ENCODE measurements around the gene HECW1.

The HECW1 gene

DNA sequence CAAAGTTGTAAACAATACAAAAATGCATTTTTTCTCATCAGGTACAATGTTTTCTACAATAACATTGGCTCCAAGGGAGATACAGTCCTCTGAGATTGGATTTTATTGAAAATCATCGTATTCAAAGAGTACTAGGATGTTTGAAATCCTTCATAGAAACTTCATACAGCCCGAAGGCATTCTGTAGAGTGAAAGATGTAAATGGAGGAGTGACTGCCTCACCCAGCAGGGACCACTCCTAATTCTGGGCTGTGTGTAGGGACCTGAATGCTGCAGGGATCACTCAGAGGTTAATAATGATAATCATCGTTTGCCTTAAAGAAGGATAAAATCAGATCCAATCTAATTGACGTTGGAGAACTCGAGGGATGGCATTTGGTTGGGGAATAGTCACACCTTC is 198.6 kb downstream of the HECW1 start:
- Histone ChIP-seq H3K9ac (ENCODE audit: low read length) (no peak overlapping the region), H3K36me3 (ENCODE audit: control insufficient read depth, insufficient read depth, low read length) (no peaks in the 10 kb centered on the region), H3K4me3 (ENCODE audit: low read length) (no peak overlapping the region)

DNA sequence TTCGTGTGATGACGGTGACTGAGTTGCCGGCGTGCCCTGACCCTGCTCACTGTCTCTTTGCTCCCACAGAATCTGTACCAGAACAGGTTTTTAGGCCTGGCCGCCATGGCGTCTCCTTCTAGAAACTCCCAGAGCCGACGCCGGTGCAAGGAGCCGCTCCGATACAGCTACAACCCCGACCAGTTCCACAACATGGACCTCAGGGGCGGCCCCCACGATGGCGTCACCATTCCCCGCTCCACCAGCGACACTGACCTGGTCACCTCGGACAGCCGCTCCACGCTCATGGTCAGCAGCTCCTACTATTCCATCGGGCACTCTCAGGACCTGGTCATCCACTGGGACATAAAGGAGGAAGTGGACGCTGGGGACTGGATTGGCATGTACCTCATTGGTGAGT is 199.2 kb downstream of the HECW1 start:
- no peaks in the 10 kb centered on the region for H3K36me3 ChIP-seq (ENCODE audit: control insufficient read depth, insufficient read depth, low read length)
- no peak overlapping the region for H3K27ac ChIP-seq (ENCODE audit: low read depth, low read length)
- no peaks in the 10 kb centered on the region for H3K4me1 ChIP-seq (ENCODE audit: control insufficient read depth, insufficient read depth, low read length)
- H3K9ac ChIP-seq (ENCODE audit: low read length): no peak overlapping the region
- H3K4me3 ChIP-seq (ENCODE audit: low read length): no peak overlapping the region
- H3K27me3 ChIP-seq (ENCODE audit: control insufficient read depth, insufficient read depth, low read length): no peaks in the 10 kb centered on the region

More for the DNA sequence above, 198.6 kb downstream of the HECW1 start:
- no peak overlapping the region for H3K27ac ChIP-seq (ENCODE audit: low read depth, low read length)
- H3K27me3 ChIP-seq (ENCODE audit: control insufficient read depth, insufficient read depth, low read length): no peaks in the 10 kb centered on the region
- H3K4me1 ChIP-seq (ENCODE audit: control insufficient read depth, insufficient read depth, low read length): no peaks in the 10 kb centered on the region

DNA sequence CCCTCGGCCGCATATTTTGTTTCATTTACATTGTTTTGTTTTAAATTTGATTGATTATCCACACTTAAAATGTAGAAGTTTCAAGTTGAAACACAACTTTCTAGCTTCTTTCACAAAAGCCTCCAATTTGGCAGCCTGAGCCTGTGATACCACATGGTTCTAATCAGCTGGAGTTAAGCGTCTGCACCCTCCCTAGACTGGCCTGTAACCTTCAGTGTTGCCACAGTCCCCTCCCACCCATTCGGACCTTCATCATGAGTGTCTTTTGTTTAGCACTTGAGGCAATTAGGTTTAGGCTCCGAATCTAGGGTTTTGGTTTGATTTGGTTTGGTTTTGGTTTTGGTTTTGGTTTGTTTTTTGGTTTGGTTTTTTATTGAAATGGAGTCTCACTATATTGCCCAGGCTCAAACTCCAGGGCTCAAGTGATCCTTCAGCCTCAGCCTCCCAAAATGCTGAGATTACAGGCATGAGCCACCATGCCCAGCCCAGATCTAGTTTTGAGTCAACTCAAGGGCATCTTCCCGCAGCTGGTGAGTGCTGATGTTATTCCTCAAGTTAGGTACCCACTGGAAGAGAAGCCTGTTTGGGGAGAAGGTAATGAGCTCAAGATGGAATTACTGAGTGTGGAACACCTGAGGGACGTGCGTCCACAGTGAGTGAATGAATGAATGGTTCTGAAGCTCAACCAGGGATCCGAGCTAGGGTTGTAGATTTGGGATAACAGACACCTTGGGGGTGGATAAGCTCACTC is 201.4 kb downstream of the HECW1 start:
- Histone ChIP-seq H3K36me3 (ENCODE audit: control insufficient read depth, insufficient read depth, low read length) (no peaks in the 10 kb centered on the region), H3K27me3 (ENCODE audit: control insufficient read depth, insufficient read depth, low read length) (no peaks in the 10 kb centered on the region), H3K27ac (ENCODE audit: low read depth, low read length) (no peak overlapping the region), H3K9ac (ENCODE audit: low read length) (no peak overlapping the region), H3K4me1 (ENCODE audit: control insufficient read depth, insufficient read depth, low read length) (no peaks in the 10 kb centered on the region), H3K4me3 (ENCODE audit: low read length) (no peak overlapping the region)

DNA sequence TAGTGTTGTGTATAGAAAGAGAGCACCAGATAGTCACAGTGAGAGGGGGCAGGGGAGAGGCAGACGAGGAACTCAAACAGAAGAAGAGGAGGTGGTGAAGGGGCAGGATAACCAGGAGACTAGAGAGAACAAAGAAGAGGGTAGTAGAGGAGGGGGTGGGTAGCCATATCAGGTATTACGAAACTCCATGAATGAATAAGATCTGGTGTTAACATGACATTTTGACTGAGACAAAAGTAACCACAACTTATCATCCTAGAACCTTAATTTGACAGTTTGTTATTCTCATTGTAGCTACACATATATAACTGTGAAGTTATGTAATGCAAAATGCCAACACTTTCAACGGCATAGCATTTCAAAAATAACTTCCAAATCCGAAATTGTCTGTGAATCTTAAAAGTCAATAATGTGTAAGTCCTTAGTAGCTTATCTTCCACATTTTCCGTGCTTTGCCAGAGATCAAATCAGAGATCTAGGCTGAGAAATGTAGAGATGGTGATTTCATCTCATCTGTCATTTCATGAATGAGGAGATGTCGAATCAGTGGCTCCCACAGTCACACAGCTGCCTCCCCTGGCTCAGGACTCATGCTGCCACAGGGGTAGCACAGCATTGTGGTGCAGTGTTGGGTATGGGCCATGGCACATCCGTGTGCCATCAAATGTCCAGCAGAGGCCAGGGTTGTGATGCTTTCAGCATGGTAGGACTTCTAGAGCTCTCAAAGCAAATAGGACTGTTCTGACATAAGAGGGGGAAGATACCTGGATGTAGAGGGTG is 202.1 kb downstream of the HECW1 start:
- Histone ChIP-seq H3K4me3 (ENCODE audit: low read length) (no peak overlapping the region), H3K27ac (ENCODE audit: low read depth, low read length) (no peak overlapping the region), H3K27me3 (ENCODE audit: control insufficient read depth, insufficient read depth, low read length) (no peaks in the 10 kb centered on the region), H3K9ac (ENCODE audit: low read length) (no peak overlapping the region), H3K4me1 (ENCODE audit: control insufficient read depth, insufficient read depth, low read length) (no peaks in the 10 kb centered on the region), H3K36me3 (ENCODE audit: control insufficient read depth, insufficient read depth, low read length) (no peaks in the 10 kb centered on the region)

DNA sequence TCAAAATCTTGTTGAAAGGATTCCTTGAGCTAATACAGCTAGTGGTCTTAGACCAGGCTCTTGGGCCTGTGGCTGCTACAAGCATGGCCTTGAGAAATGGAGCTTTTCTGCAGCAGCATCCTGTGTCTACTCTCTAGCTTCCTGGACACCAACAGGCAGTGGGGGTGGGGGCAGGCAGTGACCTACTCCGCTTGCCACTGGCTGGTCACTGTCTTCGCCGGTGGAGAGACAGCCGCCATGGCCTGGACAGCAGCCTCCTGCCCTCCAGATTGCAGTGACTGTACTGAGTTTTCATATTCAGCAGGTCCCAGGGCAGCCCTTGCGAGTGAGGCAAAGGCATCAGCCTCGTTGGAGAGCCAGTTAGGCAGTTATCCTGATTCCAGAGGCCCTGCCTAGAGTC is 204.6 kb downstream of the HECW1 start:
- no peak overlapping the region for H3K9ac ChIP-seq (ENCODE audit: low read length)
- H3K36me3 ChIP-seq (ENCODE audit: control insufficient read depth, insufficient read depth, low read length): no peaks in the 10 kb centered on the region
- no peaks in the 10 kb centered on the region for H3K27me3 ChIP-seq (ENCODE audit: control insufficient read depth, insufficient read depth, low read length)
- no peak overlapping the region for H3K4me3 ChIP-seq (ENCODE audit: low read length)
- no peaks in the 10 kb centered on the region for H3K4me1 ChIP-seq (ENCODE audit: control insufficient read depth, insufficient read depth, low read length)
- H3K27ac ChIP-seq (ENCODE audit: low read depth, low read length): no peak overlapping the region

DNA sequence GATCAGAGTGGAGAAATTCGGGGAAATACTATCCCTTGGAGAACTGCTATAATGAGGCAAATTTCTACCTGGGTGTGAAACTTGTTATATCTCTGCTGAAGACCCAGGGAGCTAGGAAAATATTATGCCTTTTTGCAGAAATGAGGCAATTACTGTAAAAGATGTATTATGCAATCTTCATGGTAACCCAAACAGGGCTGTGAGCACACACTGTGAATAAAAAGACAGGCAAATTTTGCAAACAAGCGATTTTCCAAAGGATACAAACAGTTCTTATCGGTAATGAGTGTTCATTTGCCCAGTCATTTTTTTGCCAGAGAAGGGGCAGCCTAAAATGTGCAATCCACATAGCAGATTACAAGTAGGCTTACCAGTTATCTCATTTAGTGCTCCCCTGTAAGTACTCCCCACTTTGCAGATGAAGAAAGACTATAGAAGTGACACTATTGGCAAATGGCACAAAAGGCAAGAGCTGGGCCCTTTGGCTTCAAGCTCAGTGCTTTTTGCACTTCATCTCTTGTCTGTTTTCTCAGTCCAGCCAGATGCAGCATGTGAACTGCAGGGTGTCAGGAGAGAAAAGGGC is 205.8 kb downstream of the HECW1 start:
- no peak overlapping the region for H3K9ac ChIP-seq (ENCODE audit: low read length)
- H3K4me1 ChIP-seq (ENCODE audit: control insufficient read depth, insufficient read depth, low read length): no peaks in the 10 kb centered on the region
- H3K27me3 ChIP-seq (ENCODE audit: control insufficient read depth, insufficient read depth, low read length): no peaks in the 10 kb centered on the region
- no peak overlapping the region for H3K27ac ChIP-seq (ENCODE audit: low read depth, low read length)
- H3K36me3 ChIP-seq (ENCODE audit: control insufficient read depth, insufficient read depth, low read length): no peaks in the 10 kb centered on the region
- no peak overlapping the region for H3K4me3 ChIP-seq (ENCODE audit: low read length)

DNA sequence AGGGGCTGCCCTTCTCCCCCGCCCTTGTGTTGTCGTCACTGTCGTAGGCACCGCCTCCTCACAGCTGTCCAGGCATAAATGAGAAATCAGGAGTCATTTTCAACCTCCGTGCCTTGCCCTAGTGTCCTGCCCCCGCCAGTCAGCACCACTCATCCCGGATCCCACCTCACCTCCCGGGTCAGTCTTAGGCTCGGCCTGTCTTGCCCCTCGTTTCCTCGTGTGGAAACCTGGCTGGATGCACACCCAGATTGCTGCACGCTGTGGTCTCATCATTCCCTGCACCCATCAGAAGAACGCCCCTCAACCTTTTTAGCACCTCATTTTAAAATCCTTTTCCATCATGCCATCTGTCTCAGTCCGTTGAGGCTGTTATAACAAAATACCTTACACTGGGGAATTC is 213.1 kb downstream of the HECW1 start:
- Histone ChIP-seq H3K4me3 (ENCODE audit: low read length) (no peak overlapping the region), H3K4me1 (ENCODE audit: control insufficient read depth, insufficient read depth, low read length) (no peaks in the 10 kb centered on the region), H3K27ac (ENCODE audit: low read depth, low read length) (no peak overlapping the region), H3K27me3 (ENCODE audit: control insufficient read depth, insufficient read depth, low read length) (no peaks in the 10 kb centered on the region), H3K9ac (ENCODE audit: low read length) (no peak overlapping the region), H3K36me3 (ENCODE audit: control insufficient read depth, insufficient read depth, low read length) (no peaks in the 10 kb centered on the region)

DNA sequence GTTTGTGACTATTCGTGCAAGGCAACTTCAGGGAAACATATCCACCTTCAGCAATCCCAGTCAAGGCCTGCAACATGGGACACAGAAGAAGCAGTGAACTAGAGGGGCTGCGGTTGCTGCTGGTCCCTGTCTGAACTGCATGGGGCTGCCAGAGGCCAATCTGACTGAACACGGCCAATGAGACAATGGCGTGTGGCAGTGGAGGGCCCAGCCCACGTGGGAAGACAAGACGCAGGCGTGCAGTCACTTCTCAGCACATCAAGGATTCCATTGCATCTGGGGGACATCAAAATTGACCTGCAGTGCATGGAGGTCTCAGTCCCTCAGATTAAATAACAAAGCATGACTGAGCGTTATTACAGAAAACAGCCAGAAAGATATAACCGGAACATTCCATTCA is 215.9 kb downstream of the HECW1 start:
- Histone ChIP-seq H3K9ac (ENCODE audit: low read length) (no peak overlapping the region), H3K4me3 (ENCODE audit: low read length) (no peak overlapping the region), H3K27ac (ENCODE audit: low read depth, low read length) (no peak overlapping the region), H3K36me3 (ENCODE audit: control insufficient read depth, insufficient read depth, low read length) (no peaks in the 10 kb centered on the region), H3K27me3 (ENCODE audit: control insufficient read depth, insufficient read depth, low read length) (no peaks in the 10 kb centered on the region), H3K4me1 (ENCODE audit: control insufficient read depth, insufficient read depth, low read length) (no peaks in the 10 kb centered on the region)

DNA sequence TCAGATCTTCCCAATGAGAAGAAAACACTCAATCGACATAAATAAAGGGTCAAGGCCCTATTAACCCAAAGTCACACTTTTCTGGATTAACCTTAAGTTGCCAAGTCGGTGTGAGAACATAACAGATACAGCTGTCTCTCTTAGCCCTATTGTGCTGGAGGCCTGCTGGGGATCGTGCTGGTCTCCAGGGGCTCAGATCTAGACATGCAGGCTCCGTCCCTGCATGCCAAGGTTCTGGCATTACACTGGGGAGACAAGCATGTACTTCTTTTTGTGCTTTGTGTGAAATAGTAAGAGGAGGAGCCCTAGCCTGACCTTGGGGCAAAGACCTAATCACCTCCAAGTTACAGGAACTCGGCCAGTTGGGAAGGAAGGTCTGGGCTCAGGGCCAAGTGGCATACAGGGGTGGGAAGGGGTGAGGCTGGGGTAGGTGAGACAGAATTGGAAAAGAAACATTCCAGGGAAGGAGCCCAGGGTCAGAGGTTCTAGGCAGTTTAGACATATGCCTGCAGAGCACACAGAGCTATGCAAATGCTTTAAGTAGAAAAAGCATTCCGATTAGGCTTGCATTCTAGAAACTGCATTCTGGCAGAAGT is 216.4 kb downstream of the HECW1 start:
- Histone ChIP-seq H3K27me3 (ENCODE audit: control insufficient read depth, insufficient read depth, low read length) (no peaks in the 10 kb centered on the region), H3K4me1 (ENCODE audit: control insufficient read depth, insufficient read depth, low read length) (no peaks in the 10 kb centered on the region), H3K36me3 (ENCODE audit: control insufficient read depth, insufficient read depth, low read length) (no peaks in the 10 kb centered on the region), H3K9ac (ENCODE audit: low read length) (no peak overlapping the region), H3K27ac (ENCODE audit: low read depth, low read length) (no peak overlapping the region), H3K4me3 (ENCODE audit: low read length) (no peak overlapping the region)

DNA sequence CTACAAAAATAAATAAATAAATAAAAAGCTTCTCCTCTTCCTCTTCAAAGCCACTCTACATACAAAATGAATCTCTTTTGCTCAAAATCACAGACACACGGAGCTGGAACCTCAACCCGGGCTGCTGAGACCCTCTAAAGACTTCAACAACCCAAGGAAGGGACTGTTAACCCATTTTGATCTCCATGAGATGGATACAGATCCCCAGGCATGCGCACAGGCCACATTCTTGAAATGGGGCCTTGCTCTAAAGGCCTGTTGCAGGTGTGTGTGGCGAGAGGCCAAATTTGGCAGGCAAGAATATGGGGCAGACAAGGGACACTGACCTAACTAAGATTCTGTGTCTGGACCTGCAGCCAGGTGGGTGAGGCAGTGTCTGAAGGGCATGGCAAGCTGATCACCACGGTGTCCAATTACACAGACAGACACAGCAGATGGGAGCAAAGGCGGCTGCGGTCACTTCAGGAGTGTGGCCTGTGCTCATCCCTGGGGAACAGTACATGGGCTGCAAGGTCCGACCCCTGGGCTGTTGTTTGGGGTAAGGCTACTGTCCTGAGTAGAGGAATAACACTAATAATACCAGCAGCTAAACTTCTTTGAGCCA is 219.8 kb downstream of the HECW1 start:
- Histone ChIP-seq H3K4me1 (ENCODE audit: control insufficient read depth, insufficient read depth, low read length) (no peaks in the 10 kb centered on the region), H3K27me3 (ENCODE audit: control insufficient read depth, insufficient read depth, low read length) (no peaks in the 10 kb centered on the region), H3K4me3 (ENCODE audit: low read length) (no peak overlapping the region), H3K36me3 (ENCODE audit: control insufficient read depth, insufficient read depth, low read length) (no peaks in the 10 kb centered on the region), H3K9ac (ENCODE audit: low read length) (no peak overlapping the region), H3K27ac (ENCODE audit: low read depth, low read length) (no peak overlapping the region)

DNA sequence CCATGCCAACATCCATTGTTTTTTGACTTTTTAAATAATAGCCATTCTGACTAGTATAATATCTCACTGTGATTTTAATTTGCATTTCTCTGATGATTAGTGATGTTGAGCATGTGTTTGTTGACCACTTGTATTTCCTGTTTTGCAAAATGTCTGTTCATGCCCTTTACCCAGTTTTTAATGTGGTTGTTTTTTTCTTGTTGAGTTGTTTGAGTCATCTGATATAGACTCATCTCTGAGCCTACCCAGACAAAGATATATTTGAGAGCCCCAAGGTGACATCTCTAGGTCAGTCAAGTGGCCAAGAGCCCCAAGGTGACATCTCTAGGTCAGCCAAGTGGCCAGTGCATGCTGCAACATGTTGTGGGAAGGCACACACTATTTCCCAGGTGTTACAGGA is 224.7 kb downstream of the HECW1 start:
- H3K4me3 ChIP-seq (ENCODE audit: low read length): no peak overlapping the region

DNA sequence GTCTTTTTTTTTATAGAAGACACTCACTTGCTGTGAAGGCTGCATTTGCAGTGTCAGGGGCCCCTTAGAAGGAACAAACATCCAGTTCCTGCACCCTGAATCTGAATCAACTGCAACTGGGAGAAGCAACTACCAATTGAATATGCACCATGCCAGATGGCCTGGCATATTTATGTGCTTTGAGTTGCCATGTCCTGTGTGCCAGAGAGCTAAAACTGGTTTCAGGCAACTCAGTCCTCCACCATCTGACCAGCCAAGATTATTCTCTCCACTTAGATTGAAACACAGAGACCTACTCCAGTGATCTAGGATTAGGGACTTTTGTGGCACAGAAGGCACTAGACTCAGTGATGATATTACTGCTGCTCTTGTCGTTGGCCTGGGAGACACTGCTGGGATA is 225.4 kb downstream of the HECW1 start:
- no peak overlapping the region for H3K9ac ChIP-seq (ENCODE audit: low read length)
- H3K27me3 ChIP-seq (ENCODE audit: control insufficient read depth, insufficient read depth, low read length): no peaks in the 10 kb centered on the region
- H3K27ac ChIP-seq (ENCODE audit: low read depth, low read length): no peak overlapping the region
- H3K4me3 ChIP-seq (ENCODE audit: low read length): no peak overlapping the region
- H3K4me1 ChIP-seq (ENCODE audit: control insufficient read depth, insufficient read depth, low read length): no peaks in the 10 kb centered on the region
- no peaks in the 10 kb centered on the region for H3K36me3 ChIP-seq (ENCODE audit: control insufficient read depth, insufficient read depth, low read length)

More for the DNA sequence above, 224.7 kb downstream of the HECW1 start:
- Histone ChIP-seq H3K27me3 (ENCODE audit: control insufficient read depth, insufficient read depth, low read length) (no peaks in the 10 kb centered on the region), H3K9ac (ENCODE audit: low read length) (no peak overlapping the region), H3K27ac (ENCODE audit: low read depth, low read length) (no peak overlapping the region), H3K4me1 (ENCODE audit: control insufficient read depth, insufficient read depth, low read length) (no peaks in the 10 kb centered on the region), H3K36me3 (ENCODE audit: control insufficient read depth, insufficient read depth, low read length) (no peaks in the 10 kb centered on the region)
